Colonic mucosa (tissue), 4 donors: ENCODE results near the gene PHLDB3. TPM values are rescaled to one million over a fixed set of nuclear protein-coding genes. Genes with fewer than 3 reads are reported as not detected.

Source experiments
- DNase-seq: peaks from one replicate; pipeline ENCODE4 v3.0.0-alpha.2; 2020
- H3K27ac ChIP-seq: fragments of 200-600 bp; one replicate; pipeline ENCODE4 v1.8.0; 2021
- H3K27me3 ChIP-seq: fragments of 200-600 bp; one replicate; pipeline ENCODE4 v1.8.0; 2021
- H3K36me3 ChIP-seq: fragments of 200-600 bp; one replicate; pipeline ENCODE4 v1.8.0; 2021
- H3K4me1 ChIP-seq: fragments of 200-600 bp; one replicate; pipeline ENCODE4 v1.8.0; 2021; ENCODE audit warnings: mild to moderate bottlenecking
- H3K4me3 ChIP-seq: fragments of 200-600 bp; one replicate; pipeline ENCODE4 v1.8.0; 2021
- H3K9ac ChIP-seq, 2 donors: one replicate each; pipeline ENCODE4 v1.7.0; 2013; ENCODE audit warnings: control low read depth in 2 of 2, low read depth in 2 of 2, low read length in 2 of 2
- H3K9me3 ChIP-seq: fragments of 200-600 bp; one replicate; pipeline ENCODE4 v1.8.0; 2021
- intact Hi-C: fragments of 100-400 bp; cut with DNase I; formaldehyde crosslinking; loops from one replicate; pipeline ENCODE4 v1.14.1; 2022
- total RNA-seq, 2 donors: library from RNA; stranded (reverse); fragmentation: NEBNext Ultra II Directional in 1 of 2; extraction: Animal tissue kit (Norgen Biotek cat#: 25700) in 1 of 2; gene quantifications; one replicate each; pipeline ENCODE4 v1.2.1, GENCODE V29; 2021
- TF ChIP-seq, protein P1 (sequence below): fragments of 200-600 bp; IDR thresholded peaks from one replicate; pipeline ENCODE4 v1.8.0; 2022; ENCODE audit warnings: antibody characterized with exemption, mild to moderate bottlenecking
- donor health status: healthy.
- donor health status: DM: no; HTN: no; CAD: no.
- donor health status: DM: no; HTN: no; CAD: no.

PHLDB3 gene
- total RNA-seq, 2 donors from 2014 or later: 6.8 to 24.0 TPM

DNA sequence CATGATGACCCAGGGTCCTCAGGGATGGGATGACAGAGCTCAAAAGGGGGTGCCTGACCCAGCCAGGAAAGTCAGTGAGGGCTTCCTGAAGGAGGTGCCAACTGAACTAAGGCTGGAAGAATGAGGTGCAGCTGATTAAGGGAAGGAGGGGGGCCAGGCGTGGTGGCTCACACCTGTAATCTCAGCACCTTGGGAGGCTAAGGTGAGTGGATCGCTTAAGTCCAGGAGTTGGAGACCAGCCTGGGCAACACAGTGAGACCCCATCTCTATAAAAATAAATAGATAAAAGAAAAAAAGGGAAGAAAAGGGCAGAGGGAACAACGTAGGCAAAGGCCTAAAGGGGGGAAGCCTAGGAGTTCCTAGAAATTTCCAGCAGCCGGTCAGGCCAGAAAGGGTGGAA is 30.1 kb downstream of the PHLDB3 start:
- Histone ChIP-seq H3K4me3 (no peak overlapping the region), H3K36me3 (no peaks in the 10 kb centered on the region), H3K9me3 (no peaks in the 10 kb centered on the region), H3K9ac (peak overlapping the region in 1 of 2 donors; percentile 61), H3K4me1 (peaks cover 4% of the 10 kb centered on the region), H3K27ac (peak overlapping the region; percentile 32), H3K27me3 (no peaks in the 10 kb centered on the region)
- no peak for DNase-seq
- TF ChIP-seq, protein P1, sequence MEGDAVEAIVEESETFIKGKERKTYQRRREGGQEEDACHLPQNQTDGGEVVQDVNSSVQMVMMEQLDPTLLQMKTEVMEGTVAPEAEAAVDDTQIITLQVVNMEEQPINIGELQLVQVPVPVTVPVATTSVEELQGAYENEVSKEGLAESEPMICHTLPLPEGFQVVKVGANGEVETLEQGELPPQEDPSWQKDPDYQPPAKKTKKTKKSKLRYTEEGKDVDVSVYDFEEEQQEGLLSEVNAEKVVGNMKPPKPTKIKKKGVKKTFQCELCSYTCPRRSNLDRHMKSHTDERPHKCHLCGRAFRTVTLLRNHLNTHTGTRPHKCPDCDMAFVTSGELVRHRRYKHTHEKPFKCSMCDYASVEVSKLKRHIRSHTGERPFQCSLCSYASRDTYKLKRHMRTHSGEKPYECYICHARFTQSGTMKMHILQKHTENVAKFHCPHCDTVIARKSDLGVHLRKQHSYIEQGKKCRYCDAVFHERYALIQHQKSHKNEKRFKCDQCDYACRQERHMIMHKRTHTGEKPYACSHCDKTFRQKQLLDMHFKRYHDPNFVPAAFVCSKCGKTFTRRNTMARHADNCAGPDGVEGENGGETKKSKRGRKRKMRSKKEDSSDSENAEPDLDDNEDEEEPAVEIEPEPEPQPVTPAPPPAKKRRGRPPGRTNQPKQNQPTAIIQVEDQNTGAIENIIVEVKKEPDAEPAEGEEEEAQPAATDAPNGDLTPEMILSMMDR: no peak
- intact Hi-C loops: no loop called here

DNA sequence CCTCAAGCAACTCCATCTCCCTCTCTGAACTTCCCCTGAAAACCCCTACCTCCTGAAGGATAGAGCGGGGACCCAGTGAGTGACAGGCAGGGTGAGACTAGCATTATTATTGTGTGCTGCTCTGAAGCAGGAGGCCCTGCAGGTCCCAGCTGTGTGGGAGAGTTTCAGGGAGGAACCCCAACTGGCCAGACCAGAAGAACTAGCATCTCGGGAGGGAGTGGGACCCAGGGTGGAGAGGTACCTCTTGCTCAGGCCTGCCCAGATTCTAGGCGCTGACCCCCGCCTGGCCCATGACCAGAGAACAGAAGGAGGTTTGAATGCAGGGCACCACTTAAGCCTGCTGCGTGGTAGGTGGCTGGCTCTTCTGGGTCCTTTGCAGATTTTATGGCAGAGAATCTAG is 33.5 kb downstream of the PHLDB3 start:
- Histone ChIP-seq H3K36me3 (no peaks in the 10 kb centered on the region), H3K27ac (no peak overlapping the region), H3K27me3 (no peaks in the 10 kb centered on the region), H3K4me3 (no peak overlapping the region), H3K9ac (peak overlapping the region in 1 of 2 donors; percentile 19), H3K4me1 (peaks cover 4% of the 10 kb centered on the region), H3K9me3 (no peaks in the 10 kb centered on the region)
- TF ChIP-seq, protein P1: no peak
- DNase-seq: no peak
- intact Hi-C loops: no loop called here

DNA sequence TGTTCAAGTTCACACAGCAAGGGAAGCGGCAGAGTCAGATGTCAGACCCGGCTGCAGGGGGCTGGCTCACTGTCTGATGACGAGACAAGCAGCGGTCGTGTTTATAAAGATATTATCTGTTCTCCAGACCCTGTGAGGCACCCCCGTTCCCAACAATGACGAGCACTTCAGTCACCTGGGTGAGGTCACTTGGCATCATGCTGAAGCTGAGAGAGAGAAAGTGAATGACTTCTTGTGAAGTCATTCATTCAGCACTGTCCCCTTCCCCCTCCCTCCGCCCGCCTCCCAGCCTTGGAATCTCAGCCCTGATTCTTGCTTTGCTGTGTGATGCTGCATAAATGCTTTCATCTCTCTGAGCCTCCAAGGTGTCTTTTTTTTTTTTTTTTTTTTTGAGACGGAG is 34.3 kb downstream of the PHLDB3 start:
- TF ChIP-seq, protein P1: no peak
- DNase-seq: no peak
- Histone ChIP-seq H3K9ac (no peak overlapping the region), H3K36me3 (no peaks in the 10 kb centered on the region), H3K4me1 (no peaks in the 10 kb centered on the region), H3K27ac (no peak overlapping the region), H3K9me3 (no peaks in the 10 kb centered on the region), H3K27me3 (no peaks in the 10 kb centered on the region), H3K4me3 (no peak overlapping the region)
- intact Hi-C loops: no loop called here

DNA sequence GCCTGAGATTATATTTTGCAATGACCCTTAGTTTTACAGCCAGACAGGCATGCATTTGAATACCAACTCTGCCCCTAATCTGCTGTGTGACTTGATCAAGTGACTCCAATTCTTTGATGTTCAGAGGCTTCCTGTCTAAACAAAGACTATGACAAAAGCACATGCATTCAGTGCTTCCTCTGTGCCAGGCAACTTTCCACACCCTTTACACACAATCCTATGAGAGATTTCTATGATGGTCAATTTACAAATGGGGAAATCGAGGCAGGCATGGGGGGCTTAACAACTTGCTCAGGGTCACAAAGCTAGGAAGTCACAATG is 35.4 kb downstream of the PHLDB3 start:
- no peaks in the 10 kb centered on the region for H3K27me3 ChIP-seq
- H3K4me3 ChIP-seq: no peak overlapping the region
- TF ChIP-seq, protein P1: no peak
- H3K4me1 ChIP-seq: peaks cover 4% of the 10 kb centered on the region
- no peak for DNase-seq
- no peaks in the 10 kb centered on the region for H3K36me3 ChIP-seq
- H3K9ac ChIP-seq: no peak overlapping the region
- intact Hi-C loops: no loop called here
- H3K9me3 ChIP-seq: no peaks in the 10 kb centered on the region
- no peak overlapping the region for H3K27ac ChIP-seq

DNA sequence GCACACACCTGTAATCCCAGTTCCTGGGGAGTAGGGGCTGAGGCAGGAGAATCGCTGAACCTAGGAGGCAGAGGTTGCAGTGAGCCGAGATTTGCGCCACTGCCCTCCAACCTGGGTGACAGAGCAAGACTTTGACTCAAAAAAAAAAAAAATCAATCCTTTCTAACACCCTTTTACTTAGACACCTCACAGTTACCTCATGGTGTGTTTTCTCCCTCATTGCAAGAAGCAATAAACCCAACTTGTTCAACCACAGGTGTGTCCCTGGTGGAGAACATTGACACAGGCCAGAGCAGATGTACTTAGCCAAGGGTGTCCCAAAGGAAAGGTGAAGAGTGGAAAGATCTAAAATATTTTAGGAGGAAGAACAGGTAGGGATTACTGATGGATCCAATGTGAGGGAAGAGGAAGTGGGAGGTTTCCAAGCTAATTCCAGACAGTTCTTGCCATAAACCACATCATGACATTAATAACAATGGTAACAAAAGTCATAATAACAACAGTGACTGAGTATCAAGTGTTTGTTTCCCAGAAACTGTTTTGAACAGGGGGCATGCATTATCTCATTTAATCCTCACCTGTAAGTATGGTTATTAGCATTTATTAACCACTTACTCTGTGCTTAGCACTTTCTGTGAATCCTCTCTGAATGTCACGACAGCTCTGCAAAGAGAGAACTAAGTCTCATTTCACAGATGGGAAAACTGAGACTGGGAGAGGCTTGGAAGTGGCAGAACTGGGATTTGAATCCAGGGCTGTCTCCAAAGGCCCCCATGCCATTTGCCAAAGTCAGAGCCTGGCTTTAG is 36.0 kb downstream of the PHLDB3 start:
- Histone ChIP-seq H3K4me1 (peaks cover 4% of the 10 kb centered on the region), H3K4me3 (no peak overlapping the region), H3K9ac (no peak overlapping the region), H3K9me3 (no peaks in the 10 kb centered on the region), H3K27ac (no peak overlapping the region), H3K27me3 (no peaks in the 10 kb centered on the region), H3K36me3 (no peaks in the 10 kb centered on the region)
- intact Hi-C loops: no loop called here
- DNase-seq: no peak
- TF ChIP-seq, protein P1: no peak
